GM19324 (cell line): ENCODE data around the gene TRPC6.
"Not testable (repeated sequence)": the region's sequence is repeated elsewhere in the genome, so short reads cannot be mapped to it uniquely, and the experiment has no call there.

Source experiments
- ATAC-seq: cut with Tn5 transposase; IDR thresholded peaks from one replicate; pipeline ENCODE4 v1.9.1; 2021; ENCODE audit warnings: mild to moderate bottlenecking, moderate library complexity; ENCODE audit not compliant: unreplicated experiment, low FRiP score

TRPC6 gene

GRCh38 chr11:101523634-101524260, 60.1 kb downstream of the TRPC6 start:
- ATAC-seq = no peak

- no peak for ATAC-seq
These were observed 60.6 kb downstream of the TRPC6 start for GRCh38 chr11:101523193-101523592.

GRCh38 chr11:101521821-101522220, 62.0 kb downstream of the TRPC6 start:
- ATAC-seq = no peak

- no peak for ATAC-seq
These were observed 67.3 kb downstream of the TRPC6 start for GRCh38 chr11:101516546-101516945.

GRCh38 chr11:101511065-101511464, 72.7 kb downstream of the TRPC6 start:
- no peak for ATAC-seq

GRCh38 chr11:101510591-101510990, 73.2 kb downstream of the TRPC6 start:
- ATAC-seq = no peak

- no peak for ATAC-seq
These were observed 73.9 kb downstream of the TRPC6 start for GRCh38 chr11:101509922-101510321.

GRCh38 chr11:101508370-101508769, 75.4 kb downstream of the TRPC6 start:
- ATAC-seq = no peak

- ATAC-seq = no peak
These were observed 84.9 kb downstream of the TRPC6 start for GRCh38 chr11:101498891-101499290.

GRCh38 chr11:101497291-101497690, 86.5 kb downstream of the TRPC6 start:
- no peak for ATAC-seq

GRCh38 chr11:101487775-101488174, 96.0 kb downstream of the TRPC6 start:
- no peak for ATAC-seq

GRCh38 chr11:101482556-101483124, 101.2 kb downstream of the TRPC6 start:
- ATAC-seq = no peak

GRCh38 chr11:101478587-101479369, 105.0 kb downstream of the TRPC6 start:
- ATAC-seq = no peak

GRCh38 chr11:101477926-101478325, 105.9 kb downstream of the TRPC6 start:
- ATAC-seq = no peak

- ATAC-seq = no peak
These were observed 107.6 kb downstream of the TRPC6 start for GRCh38 chr11:101476191-101476590.

- no peak for ATAC-seq
These were observed 108.1 kb downstream of the TRPC6 start for GRCh38 chr11:101475699-101476098.

- ATAC-seq = no peak
These were observed 109.1 kb downstream of the TRPC6 start for GRCh38 chr11:101474666-101475065.

GRCh38 chr11:101470881-101471520, 112.8 kb downstream of the TRPC6 start:
- no peak for ATAC-seq

- no peak for ATAC-seq
These were observed 113.4 kb downstream of the TRPC6 start for GRCh38 chr11:101470419-101470818.

- no peak for ATAC-seq
These were observed 117.5 kb downstream of the TRPC6 start for GRCh38 chr11:101466352-101466751.

GRCh38 chr11:101464388-101464787, 119.4 kb downstream of the TRPC6 start:
- ATAC-seq = not testable (repeated sequence)
